Activated CD8-positive, alpha-beta T cell treated with anti-CD3 and anti-CD28 coated beads for 36 hours (primary cell): Measurements from ENCODE around the gene GNGT2. TPM values are rescaled to one million over a fixed set of nuclear protein-coding genes. Genes with fewer than 3 reads are reported as not detected.

Experiments used
- ATAC-seq: fragments of 200-7000 bp; cut with Tn5 transposase; one replicate; pipeline ENCODE4 v1.10.0; 2021; ENCODE audit warnings: mild to moderate bottlenecking, moderate library complexity
- CTCF ChIA-PET: fragments of 350-600 bp; sonication (Branson Sonifier 250); formaldehyde crosslinking; loops from one replicate; lab custom pipeline; 2021; ENCODE audit warnings: antibody characterized with exemption; lab: Charles Lee
- POLR2A ChIA-PET: fragments of 350-600 bp; sonication (Branson Sonifier 250); formaldehyde crosslinking; loops from one replicate; lab custom pipeline; 2021; ENCODE audit warnings: antibody characterized with exemption; lab: Charles Lee
- DNase-seq: peaks from one replicate; pipeline ENCODE4 v3.0.0-alpha.2; 2020
- H3K27ac Mint-ChIP-seq: one replicate; pipeline ENCODE4 v1.8.0; 2021; ENCODE audit warnings: mild to moderate bottlenecking, mixed read lengths
- H3K27me3 Mint-ChIP-seq: one replicate; pipeline ENCODE4 v1.8.0; 2021; ENCODE audit warnings: mixed read lengths
- H3K36me3 Mint-ChIP-seq: one replicate; pipeline ENCODE4 v1.8.0; 2021; ENCODE audit warnings: low read depth, mixed read lengths
- H3K4me1 Mint-ChIP-seq: one replicate; pipeline ENCODE4 v1.8.0; 2021; ENCODE audit warnings: low read depth, mixed read lengths
- H3K4me3 Mint-ChIP-seq: one replicate; pipeline ENCODE4 v1.8.0; 2021; ENCODE audit warnings: mild to moderate bottlenecking, moderate library complexity, mixed read lengths
- H3K9me3 Mint-ChIP-seq: one replicate; pipeline ENCODE4 v1.8.0; 2021; ENCODE audit warnings: mixed read lengths
- intact Hi-C: fragments of 100-400 bp; cut with micrococcal nuclease; formaldehyde crosslinking; loops from one replicate; pipeline ENCODE4 v1.10.0; 2022
- total RNA-seq, 2 experiments: library from RNA; stranded (reverse); gene quantifications; one replicate each; pipeline ENCODE4 v1.2.3, GENCODE V29; 2021
- TF ChIP-seq, protein P1 (sequence below): fragments of 200-600 bp; IDR thresholded peaks from one replicate; pipeline ENCODE4 v1.8.0; 2022; ENCODE audit warnings: antibody characterized with exemption, mild to moderate bottlenecking

Gene GNGT2
- total RNA-seq: 10 to 100 TPM; 21.7 to 23.9 TPM

DNA sequence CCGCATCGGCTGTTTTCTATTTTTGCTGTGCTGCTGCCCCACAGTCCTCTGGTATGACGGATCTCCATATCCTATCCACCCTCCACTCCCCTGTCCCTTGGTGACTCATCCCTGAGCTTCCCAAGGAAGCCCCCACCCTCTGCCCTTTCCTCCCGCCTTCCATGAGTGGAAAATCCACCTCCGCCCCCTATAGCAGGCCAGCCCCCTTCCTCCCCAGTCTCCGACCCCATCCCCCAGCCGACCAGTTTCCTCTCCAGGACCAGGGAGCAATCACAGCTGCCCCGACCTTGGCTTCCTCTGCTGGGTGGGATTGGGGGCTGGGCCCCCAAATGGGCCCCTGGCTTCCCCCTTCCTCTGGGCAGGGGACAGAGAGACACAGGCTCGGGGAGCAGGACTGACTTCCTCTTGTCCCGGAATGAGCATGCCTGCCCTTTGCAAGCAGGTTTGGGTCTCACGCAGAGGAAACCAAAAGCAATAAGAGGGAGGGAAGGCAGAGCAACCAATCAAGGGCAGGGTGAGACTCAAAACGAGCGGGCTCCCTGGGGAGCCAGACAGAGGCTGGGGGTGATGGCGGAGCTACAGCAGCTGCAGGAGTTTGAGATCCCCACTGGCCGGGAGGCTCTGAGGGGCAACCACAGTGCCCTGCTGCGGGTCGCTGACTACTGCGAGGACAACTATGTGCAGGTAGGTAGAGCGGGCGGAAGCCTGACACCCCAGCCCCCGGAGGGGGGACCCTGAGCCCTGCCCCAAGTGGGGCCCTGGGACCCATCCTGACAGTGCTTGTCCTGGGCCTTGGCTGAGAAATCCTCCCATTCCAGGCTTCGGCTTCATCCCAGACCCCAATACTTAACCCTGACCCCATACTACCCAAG is at the start of gene GNGT2, which contains the start of gene ABI3:
Gene GNGT2 (minus strand): TSS at position 417 of the 872 bp plus-strand sequence. CDS start 3,152 bp downstream, outside the sequence.
Gene ABI3 (plus strand): TSS at position 550 of the 872 bp plus-strand sequence. CDS start 18 bp downstream, at position 568.
- TF ChIP-seq, protein P1, sequence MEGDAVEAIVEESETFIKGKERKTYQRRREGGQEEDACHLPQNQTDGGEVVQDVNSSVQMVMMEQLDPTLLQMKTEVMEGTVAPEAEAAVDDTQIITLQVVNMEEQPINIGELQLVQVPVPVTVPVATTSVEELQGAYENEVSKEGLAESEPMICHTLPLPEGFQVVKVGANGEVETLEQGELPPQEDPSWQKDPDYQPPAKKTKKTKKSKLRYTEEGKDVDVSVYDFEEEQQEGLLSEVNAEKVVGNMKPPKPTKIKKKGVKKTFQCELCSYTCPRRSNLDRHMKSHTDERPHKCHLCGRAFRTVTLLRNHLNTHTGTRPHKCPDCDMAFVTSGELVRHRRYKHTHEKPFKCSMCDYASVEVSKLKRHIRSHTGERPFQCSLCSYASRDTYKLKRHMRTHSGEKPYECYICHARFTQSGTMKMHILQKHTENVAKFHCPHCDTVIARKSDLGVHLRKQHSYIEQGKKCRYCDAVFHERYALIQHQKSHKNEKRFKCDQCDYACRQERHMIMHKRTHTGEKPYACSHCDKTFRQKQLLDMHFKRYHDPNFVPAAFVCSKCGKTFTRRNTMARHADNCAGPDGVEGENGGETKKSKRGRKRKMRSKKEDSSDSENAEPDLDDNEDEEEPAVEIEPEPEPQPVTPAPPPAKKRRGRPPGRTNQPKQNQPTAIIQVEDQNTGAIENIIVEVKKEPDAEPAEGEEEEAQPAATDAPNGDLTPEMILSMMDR: no peak
- H3K4me3 Mint-ChIP-seq: peak within 1 kb of the TSS; percentile 79
- peak within 1 kb of the TSS; percentile 95 for H3K27ac Mint-ChIP-seq
- peaks cover 32% of the 10 kb centered on the region for H3K36me3 Mint-ChIP-seq
- ChIA-PET POLR2A (interaction anchor here (0.8 to 5.5 kb wide), 10 partner anchors 9 to 259 kb away, joined by 3 to 33 read pairs (median 10); partner anchors contain the start of gene PHOSPHO1), CTCF (interaction anchor here (1.0 to 8.9 kb wide), 5 partner anchors 11 to 30 kb away, joined by 3 to 58 read pairs (median 10); no protein-coding TSS in a partner anchor)
- peak; percentile 85 for DNase-seq
- ATAC-seq: peak; percentile 88
- H3K27me3 Mint-ChIP-seq: no peaks in the 10 kb centered on the region
- peaks cover 56% of the 10 kb centered on the region for H3K4me1 Mint-ChIP-seq
- intact Hi-C loops: no loop called here
- no peaks in the 10 kb centered on the region for H3K9me3 Mint-ChIP-seq

DNA sequence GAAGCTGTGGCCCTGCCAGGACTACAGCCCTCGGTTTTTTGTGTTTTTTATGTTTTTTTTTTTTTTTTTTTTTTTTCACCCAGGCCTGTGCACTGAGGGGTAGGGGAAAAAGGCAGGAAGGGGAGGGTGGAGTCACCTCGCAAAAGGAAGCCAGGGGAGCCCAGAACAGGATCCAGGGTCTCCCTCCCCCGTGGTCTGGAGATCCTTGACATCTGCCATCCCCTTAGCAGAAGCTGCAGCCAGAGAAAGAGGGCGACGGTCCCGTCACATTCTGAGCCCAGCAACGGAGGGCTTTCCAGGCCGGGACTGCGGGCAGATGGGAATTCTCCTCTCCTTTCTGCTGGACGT is 49.3 kb upstream of the GNGT2 start:
- Mint-ChIP-seq H3K36me3 (no peaks in the 10 kb centered on the region), H3K9me3 (no peaks in the 10 kb centered on the region), H3K4me1 (peaks cover 8% of the 10 kb centered on the region), H3K4me3 (peak overlapping the region; percentile 74), H3K27ac (no peak overlapping the region), H3K27me3 (peaks cover 6% of the 10 kb centered on the region)
- ATAC-seq (no peak), DNase-seq (no peak)
- TF ChIP-seq, protein P1: no peak
- ChIA-PET CTCF (interaction anchor here (1.0 to 1.6 kb wide), 2 partner anchors 32 to 85 kb away, joined by 3 to 6 read pairs; no protein-coding TSS in a partner anchor), POLR2A (interaction anchor here (1.4 to 1.5 kb wide), 2 partner anchors 31 to 38 kb away, joined by 3 to 7 read pairs; no protein-coding TSS in a partner anchor)
- intact Hi-C loops: no loop called here

DNA sequence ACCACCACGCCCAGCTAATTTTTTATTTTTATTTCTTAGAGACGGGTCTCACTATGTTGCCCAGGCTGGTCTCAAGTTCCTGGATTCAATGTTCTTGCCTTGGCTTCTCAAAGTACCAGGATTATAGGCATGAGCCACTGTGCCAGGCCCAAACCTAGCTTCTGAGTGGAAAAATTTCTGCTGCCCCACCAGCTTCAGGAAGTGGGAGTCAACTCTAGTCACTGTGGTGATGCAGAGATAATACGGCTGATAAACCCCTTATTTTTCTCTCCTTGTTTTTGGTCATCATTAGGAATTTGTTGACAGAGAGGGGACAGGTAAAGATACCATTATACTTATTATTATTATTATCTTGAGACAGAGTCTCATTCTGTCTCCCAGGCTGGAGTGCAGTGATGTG is 48.0 kb upstream of the GNGT2 start:
- ChIA-PET POLR2A (no interaction called here), CTCF (interaction anchor here (1.2 kb wide), 1 partner anchor 30 kb away, joined by 3 read pairs; no protein-coding TSS in a partner anchor)
- no peak overlapping the region for H3K27ac Mint-ChIP-seq
- no peak for ATAC-seq
- TF ChIP-seq, protein P1: no peak
- no peaks in the 10 kb centered on the region for H3K36me3 Mint-ChIP-seq
- DNase-seq: no peak
- H3K9me3 Mint-ChIP-seq: no peaks in the 10 kb centered on the region
- peaks cover under 1% of the 10 kb centered on the region for H3K27me3 Mint-ChIP-seq
- peaks cover 8% of the 10 kb centered on the region for H3K4me1 Mint-ChIP-seq
- intact Hi-C loops: no loop called here
- H3K4me3 Mint-ChIP-seq: no peak overlapping the region

DNA sequence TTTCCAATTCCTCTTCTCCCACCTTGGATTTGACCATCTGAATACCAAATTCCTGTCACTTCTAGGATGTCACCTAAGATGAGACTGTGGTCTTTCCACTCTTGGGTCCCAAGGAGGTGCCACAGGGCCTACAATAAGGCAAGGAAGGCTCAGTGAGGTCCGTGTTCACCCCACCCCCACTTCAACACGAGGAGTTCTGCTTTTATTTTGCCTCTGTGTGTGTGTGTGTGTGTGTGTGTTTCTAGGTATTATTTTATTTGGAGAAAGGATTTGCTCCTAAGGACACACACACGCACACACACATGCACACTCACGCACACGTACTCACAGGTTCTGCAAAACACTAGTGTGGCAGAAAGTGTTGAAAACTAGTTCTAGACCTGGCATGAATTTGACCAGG is 44.8 kb upstream of the GNGT2 start:
- Mint-ChIP-seq H3K9me3 (no peaks in the 10 kb centered on the region), H3K27me3 (no peaks in the 10 kb centered on the region), H3K36me3 (no peaks in the 10 kb centered on the region), H3K4me3 (no peak overlapping the region), H3K27ac (no peak overlapping the region), H3K4me1 (no peaks in the 10 kb centered on the region)
- no peak for ATAC-seq
- DNase-seq: no peak
- intact Hi-C loops: no loop called here
- TF ChIP-seq, protein P1: no peak
- ChIA-PET CTCF (no interaction called here), POLR2A (no interaction called here)

DNA sequence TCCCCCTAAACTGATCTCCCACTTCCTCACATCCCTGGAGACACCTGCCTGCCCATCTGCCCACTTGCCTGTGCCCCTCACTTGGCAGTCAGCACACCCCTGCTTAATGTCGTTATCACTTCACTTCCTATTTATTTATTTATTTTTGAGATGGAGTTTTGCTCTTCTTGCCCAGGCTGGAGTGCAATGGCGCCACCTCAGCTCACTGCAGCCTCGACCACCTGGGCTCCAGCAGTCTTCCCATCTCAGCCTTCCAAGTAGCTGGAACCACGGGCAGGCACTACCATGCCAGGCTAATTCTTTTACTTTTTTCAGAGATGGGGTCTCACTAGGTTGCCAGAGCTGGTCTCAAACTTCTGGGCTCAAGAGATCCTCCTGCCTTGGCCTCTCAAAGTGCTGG is 43.7 kb upstream of the GNGT2 start:
- CTCF ChIA-PET: no interaction called here

More for the DNA sequence above, 43.7 kb upstream of the GNGT2 start:
- Mint-ChIP-seq H3K27me3 (no peaks in the 10 kb centered on the region), H3K4me1 (no peaks in the 10 kb centered on the region), H3K9me3 (no peaks in the 10 kb centered on the region), H3K36me3 (no peaks in the 10 kb centered on the region), H3K27ac (no peak overlapping the region), H3K4me3 (no peak overlapping the region)
- DNase-seq: no peak
- TF ChIP-seq, protein P1: no peak
- POLR2A ChIA-PET: no interaction called here
- no peak for ATAC-seq
- intact Hi-C loops: no loop called here
